Gastrocnemius medialis (tissue), 4 donors: Measurements from ENCODE around the gene DYSF. TPM values are rescaled to one million over a fixed set of nuclear protein-coding genes. Genes with fewer than 3 reads are reported as not detected.
A peak's percentile ranks its signal among the peaks of the same experiment; 100 is the strongest.

ENCODE experiments used
- ATAC-seq, 2 donors: fragments of 150-250 bp; one replicate each; pipeline ENCODE4 v1.9.1; 2016
- DNase-seq, 2 donors: peaks; one replicate each; pipeline ENCODE4 v3.0.0-alpha.2; 2019
- H3K27ac ChIP-seq, 4 donors: fragments of 200-600 bp; sonication (generic); 1 replicate in 1 of 4; 2 replicates in 3 of 4; pipeline ENCODE4 v1.5.1; 2016 to 2018; ENCODE audit warnings: mild to moderate bottlenecking in 2 of 4, moderate library complexity in 1 of 4
- H3K27me3 ChIP-seq, 3 donors: fragments of 200-600 bp; sonication (generic) in 2 of 3; 1 replicate in 1 of 3; 2 replicates in 2 of 3; pipeline versions ENCODE4 v1.5.1 to v1.6.0; 2016 to 2019; ENCODE audit warnings: mild to moderate bottlenecking in 1 of 3, moderate library complexity in 1 of 3
- H3K36me3 ChIP-seq, 2 donors: fragments of 200-600 bp; sonication (generic) in 1 of 2; one replicate each; pipeline ENCODE4 v1.5.1; 2017 to 2018
- H3K4me1 ChIP-seq, 2 donors: fragments of 200-600 bp; sonication (generic) in 1 of 2; one replicate each; pipeline ENCODE4 v1.5.1; 2016 to 2017; ENCODE audit warnings: mild to moderate bottlenecking in 2 of 2
- H3K4me3 ChIP-seq, 4 donors: fragments of 200-600 bp; sonication (generic) in 3 of 4; 1 replicate in 1 of 4; 2 replicates in 3 of 4; pipeline ENCODE4 v1.5.1; 2016 to 2019; ENCODE audit warnings: mild to moderate bottlenecking in 2 of 4
- H3K9me3 ChIP-seq, 3 donors: fragments of 200-600 bp; sonication (generic) in 2 of 3; 1 replicate in 1 of 3; 2 replicates in 2 of 3; pipeline ENCODE4 v1.5.1; 2016 to 2019
- CTCF ChIP-seq, 5 experiments: fragments of 450-650 bp in 3 of 5; fragments of 200-600 bp in 2 of 5; sonication (generic) in 2 of 5; IDR thresholded peaks in 4 of 5; conservative IDR thresholded peaks in 1 of 5; 1 replicate in 4 of 5; 2 replicates in 1 of 5; pipeline ENCODE4 v1.5.1; 2016 to 2019; ENCODE audit warnings: antibody characterized with exemption in 5 of 5, mild to moderate bottlenecking in 3 of 5, moderate library complexity in 3 of 5
- POLR2A ChIP-seq, 2 donors: fragments of 450-650 bp; IDR thresholded peaks; one replicate each; pipeline ENCODE4 v1.6.1; 2017; ENCODE audit warnings: antibody characterized with exemption in 2 of 2, mild to moderate bottlenecking in 2 of 2, moderate library complexity in 2 of 2
- in situ Hi-C, 4 donors: fragments of 200-750 bp; cut with MboI; loops; one replicate each; pipeline versions ENCODE4 v1.15.0 to v1.8.0; 2017; ENCODE audit warnings: low sequenced_read_pairs in 4 of 4
- intact Hi-C: fragments of 100-400 bp; cut with DNase I; formaldehyde crosslinking; loops from one replicate; pipeline ENCODE4 v1.15.1; 2023; ENCODE audit warnings: low total_unique reads
- total RNA-seq, 4 donors: library from RNA; depleted of rRNA; stranded (reverse); fragments of >200 nt; gene quantifications; one replicate each; pipeline versions ENCODE4 v1.1.0 to v1.2.3, GENCODE V29; 2016

Gene DYSF
- total RNA-seq, 4 donors from 2014 or later = 40.7 to 267 (median 153) TPM

- Histone ChIP-seq H3K27ac (peak overlapping the region; percentile 54 to 80 (median 76)), H3K27me3 (no peaks in the 10 kb centered on the region), H3K4me3 (no peak overlapping the region), H3K9me3 (no peaks in the 10 kb centered on the region), H3K4me1 (peaks cover 44 to 50% of the 10 kb centered on the region in 2 donors), H3K36me3 (no peaks in the 10 kb centered on the region)
- in situ Hi-C loops = loop anchor here (5.0 to 25.0 kb wide), 5 partner anchors 39 to 1231 kb away; no protein-coding TSS in a partner anchor
- intact Hi-C loops = no loop called here
- no peak for TF ChIP-seq POLR2A (IDR thresholded peaks at IDR 0.05)
- no peak for TF ChIP-seq CTCF (IDR thresholded peaks at IDR 0.05 in 4 of 5, conservative IDR thresholded peaks at IDR 0.05 in 1 of 5)
- DNase-seq (peak in 1 of 2 donors; percentile 7), ATAC-seq (no peak)
Measured at GRCh38 chr2:71506222-71507153, 53.1 kb downstream of the DYSF start.

- no peak overlapping the region for H3K4me3 ChIP-seq
- no peaks in the 10 kb centered on the region for H3K9me3 ChIP-seq
- ATAC-seq = no peak
- intact Hi-C loops (no loop called here), in situ Hi-C loops (loop anchor here (5.0 to 25.0 kb wide), 5 partner anchors 40 to 1230 kb away; no protein-coding TSS in a partner anchor)
- H3K36me3 ChIP-seq = peaks cover 0 to 7% of the 10 kb centered on the region in 2 donors
- no peaks in the 10 kb centered on the region for H3K27me3 ChIP-seq
- peaks cover 36 to 40% of the 10 kb centered on the region in 2 donors for H3K4me1 ChIP-seq
- TF ChIP-seq CTCF (IDR thresholded peaks at IDR 0.05 in 4 of 5, conservative IDR thresholded peaks at IDR 0.05 in 1 of 5) (no peak), POLR2A (IDR thresholded peaks at IDR 0.05) (no peak)
- DNase-seq = no peak
- H3K27ac ChIP-seq = peak overlapping the region in 2 of 4 donors; percentile 8 to 80
Measured at GRCh38 chr2:71507476-71507875, 54.1 kb downstream of the DYSF start.

GRCh38 chr2:71510196-71510807, 56.9 kb downstream of the DYSF start:
- peaks cover 0 to 22% of the 10 kb centered on the region in 2 donors for H3K36me3 ChIP-seq
- DNase-seq (peak; percentile 57 to 71), ATAC-seq (peak; percentile 68 to 85)
- intact Hi-C loops = loop anchor here (1.0 to 10.0 kb wide), 4 partner anchors 50 to 356 kb away; partner anchors contain the start of gene PAIP2B
- H3K27me3 ChIP-seq = no peaks in the 10 kb centered on the region
- no peak overlapping the region for H3K4me3 ChIP-seq
- no peaks in the 10 kb centered on the region for H3K9me3 ChIP-seq
- in situ Hi-C loops = loop anchor here in 3 of 4 donors (5.0 to 25.0 kb wide), 6 partner anchors 46 to 1227 kb away; no protein-coding TSS in a partner anchor
- H3K4me1 ChIP-seq = peaks cover 8 to 12% of the 10 kb centered on the region in 2 donors
- TF ChIP-seq POLR2A (IDR thresholded peaks at IDR 0.05) = no peak
- TF ChIP-seq CTCF (IDR thresholded peaks at IDR 0.05 in 4 of 5, conservative IDR thresholded peaks at IDR 0.05 in 1 of 5) = peak; percentile 87 to 97 (median 93)
- peak overlapping the region in 3 of 4 donors; percentile 3 to 33 (median 26) for H3K27ac ChIP-seq

GRCh38 chr2:71510938-71511337, 57.6 kb downstream of the DYSF start:
- peaks cover 3 to 6% of the 10 kb centered on the region in 2 donors for H3K4me1 ChIP-seq
- H3K36me3 ChIP-seq = peaks cover 0 to 29% of the 10 kb centered on the region in 2 donors
- H3K9me3 ChIP-seq = no peaks in the 10 kb centered on the region
- H3K27me3 ChIP-seq = no peaks in the 10 kb centered on the region
- no peak for TF ChIP-seq POLR2A (IDR thresholded peaks at IDR 0.05)
- TF ChIP-seq CTCF (IDR thresholded peaks at IDR 0.05 in 4 of 5, conservative IDR thresholded peaks at IDR 0.05 in 1 of 5) = no peak
- H3K4me3 ChIP-seq = no peak overlapping the region
- in situ Hi-C loops (loop anchor here in 3 of 4 donors (5.0 to 25.0 kb wide), 6 partner anchors 46 to 1226 kb away; no protein-coding TSS in a partner anchor), intact Hi-C loops (loop anchor here (1.0 to 10.0 kb wide), 4 partner anchors 51 to 356 kb away; partner anchors contain the start of gene PAIP2B)
- H3K27ac ChIP-seq = no peak overlapping the region
- no peak for DNase-seq
- no peak for ATAC-seq
